NCI-H1105 (cell line): ENCODE data around the gene SCAMP1.
A peak's percentile ranks its signal among the peaks of the same experiment; 100 is the strongest.
"Not testable (repeated sequence)": the region's sequence is repeated elsewhere in the genome, so short reads cannot be mapped to it uniquely, and the experiment has no call there.

Experiments
- DNase-seq: peaks from one replicate; lab custom pipeline; 2025; lab: John Stamatoyannopoulos, UW

SCAMP1 gene

GRCh38 chr5:78361631-78361993 is 1.2 kb downstream of the SCAMP1 start:
- DNase-seq: no peak

GRCh38 chr5:78362220-78362619 is 1.8 kb downstream of the SCAMP1 start:
- DNase-seq: no peak

- no peak for DNase-seq
Measured at GRCh38 chr5:78364005-78364404, 3.6 kb downstream of the SCAMP1 start.

- DNase-seq: peak; percentile 53
Measured at GRCh38 chr5:78367318-78367991, 7.0 kb downstream of the SCAMP1 start.

- no peak for DNase-seq
Measured at GRCh38 chr5:78369680-78370079, 9.3 kb downstream of the SCAMP1 start.

- DNase-seq: no peak
Measured at GRCh38 chr5:78373231-78373630, 12.8 kb downstream of the SCAMP1 start.

GRCh38 chr5:78376315-78376714 is 15.9 kb downstream of the SCAMP1 start:
- no peak for DNase-seq

- no peak for DNase-seq
Measured at GRCh38 chr5:78377056-78377717, 16.8 kb downstream of the SCAMP1 start.

GRCh38 chr5:78377718-78378105 is 17.3 kb downstream of the SCAMP1 start:
- no peak for DNase-seq

- no peak for DNase-seq
Measured at GRCh38 chr5:78387468-78388153, 27.2 kb downstream of the SCAMP1 start.

GRCh38 chr5:78391357-78391756 is 30.9 kb downstream of the SCAMP1 start:
- not testable (repeated sequence) for DNase-seq

- no peak for DNase-seq
Measured at GRCh38 chr5:78397831-78398230, 37.4 kb downstream of the SCAMP1 start.

GRCh38 chr5:78399116-78399515 is 38.7 kb downstream of the SCAMP1 start:
- DNase-seq: no peak

- DNase-seq: no peak
Measured at GRCh38 chr5:78404682-78405293, 44.4 kb downstream of the SCAMP1 start.

- DNase-seq: no peak
Measured at GRCh38 chr5:78405829-78406750, 45.7 kb downstream of the SCAMP1 start.

- DNase-seq: no peak
Measured at GRCh38 chr5:78407458-78407857, 47.0 kb downstream of the SCAMP1 start.

GRCh38 chr5:78411586-78411985 is 51.2 kb downstream of the SCAMP1 start:
- no peak for DNase-seq

- no peak for DNase-seq
Measured at GRCh38 chr5:78416677-78417425, 56.4 kb downstream of the SCAMP1 start.

GRCh38 chr5:78419396-78419795 is 59.0 kb downstream of the SCAMP1 start:
- no peak for DNase-seq

GRCh38 chr5:78420548-78420947 is 60.1 kb downstream of the SCAMP1 start:
- DNase-seq: no peak

- no peak for DNase-seq
Measured at GRCh38 chr5:78424665-78425064, 64.2 kb downstream of the SCAMP1 start.
